ENCODE results near the gene WWP2.

The WWP2 gene

GRCh38 chr16:69937465-69937951 is 175.4 kb downstream of the WWP2 start:
- DNase-seq (ENCODE audit: low read depth): peak; percentile 60
- H3K4me3 ChIP-seq (ENCODE audit: low read depth, low read length): no peak overlapping the region
- peak; percentile 67 for TF ChIP-seq CTCF (conservative IDR thresholded peaks at IDR 0.05; ENCODE audit: low read depth, low read length)

- H3K4me3 ChIP-seq (ENCODE audit: low read depth, low read length): no peak overlapping the region
- no peak for TF ChIP-seq CTCF (conservative IDR thresholded peaks at IDR 0.05; ENCODE audit: low read depth, low read length)
- DNase-seq (ENCODE audit: low read depth): no peak
Measured at GRCh38 chr16:69938981-69939820, 177.1 kb downstream of the WWP2 start.

GRCh38 chr16:69939821-69940585 is 177.9 kb downstream of the WWP2 start:
- TF ChIP-seq CTCF (conservative IDR thresholded peaks at IDR 0.05; ENCODE audit: low read depth, low read length): no peak
- H3K4me3 ChIP-seq (ENCODE audit: low read depth, low read length): no peak overlapping the region
- no peak for DNase-seq (ENCODE audit: low read depth)

- no peak for DNase-seq (ENCODE audit: low read depth)
- no peak for TF ChIP-seq CTCF (conservative IDR thresholded peaks at IDR 0.05; ENCODE audit: low read depth, low read length)
- no peak overlapping the region for H3K4me3 ChIP-seq (ENCODE audit: low read depth, low read length)
Measured at GRCh38 chr16:69940676-69941075, 178.5 kb downstream of the WWP2 start.

GRCh38 chr16:69941251-69942098 is 179.3 kb downstream of the WWP2 start:
- H3K4me3 ChIP-seq (ENCODE audit: low read depth, low read length): no peak overlapping the region
- no peak for DNase-seq (ENCODE audit: low read depth)
- no peak for TF ChIP-seq CTCF (conservative IDR thresholded peaks at IDR 0.05; ENCODE audit: low read depth, low read length)

GRCh38 chr16:69942099-69942491 is 180.0 kb downstream of the WWP2 start:
- no peak for TF ChIP-seq CTCF (conservative IDR thresholded peaks at IDR 0.05; ENCODE audit: low read depth, low read length)
- H3K4me3 ChIP-seq (ENCODE audit: low read depth, low read length): no peak overlapping the region
- no peak for DNase-seq (ENCODE audit: low read depth)
